Liver (tissue), 9 donors: ENCODE results near the gene SCRN1. TPM values are rescaled to one million over a fixed set of nuclear protein-coding genes. Genes with fewer than 3 reads are reported as not detected.

ENCODE experiments used
- DNase-seq: peaks from one replicate; pipeline ENCODE4 v3.0.0-alpha.2; 2017; ENCODE audit warnings: low spot score
- H3K27ac ChIP-seq, 2 donors: one replicate each; pipeline ENCODE4 v1.7.0; 2013; ENCODE audit warnings: inconsistent platforms in 2 of 2, low read length in 2 of 2, control low read depth in 1 of 2, low read depth in 1 of 2, mild to moderate bottlenecking in 1 of 2
- H3K27me3 ChIP-seq, 4 donors: one replicate each; pipeline versions ENCODE4 v1.6.1 to v1.7.0; 2013; ENCODE audit warnings: low read length in 3 of 4, inconsistent platforms in 1 of 4, mild to moderate bottlenecking in 1 of 4, moderate library complexity in 1 of 4; ENCODE audit not compliant: control insufficient read depth in 4 of 4, insufficient read depth in 4 of 4
- H3K36me3 ChIP-seq, 4 donors: one replicate each; pipeline versions ENCODE4 v1.6.1 to v1.7.0; 2013; ENCODE audit warnings: low read length in 3 of 4, mild to moderate bottlenecking in 3 of 4, low read depth in 1 of 4, moderate library complexity in 1 of 4; ENCODE audit not compliant: control insufficient read depth in 4 of 4, insufficient read depth in 3 of 4
- H3K4me1 ChIP-seq, 4 donors: one replicate each; pipeline versions ENCODE4 v1.6.1 to v1.7.0; 2013; ENCODE audit warnings: low read length in 3 of 4, mild to moderate bottlenecking in 3 of 4, moderate library complexity in 1 of 4; ENCODE audit not compliant: control insufficient read depth in 4 of 4, insufficient read depth in 4 of 4
- H3K4me3 ChIP-seq, 3 donors: one replicate each; pipeline versions ENCODE4 v1.6.1 to v1.7.0; 2013; ENCODE audit warnings: low read length in 3 of 3, control low read depth in 1 of 3, low read depth in 1 of 3, mild to moderate bottlenecking in 1 of 3
- H3K9ac ChIP-seq, 2 donors: one replicate each; pipeline ENCODE4 v1.7.0; 2013; ENCODE audit warnings: low read length in 2 of 2, mild to moderate bottlenecking in 2 of 2, moderate library complexity in 2 of 2, control low read depth in 1 of 2, low read depth in 1 of 2
- H3K9me3 ChIP-seq, 4 donors: one replicate each; pipeline versions ENCODE4 v1.6.1 to v1.7.0; 2013; ENCODE audit warnings: low read length in 3 of 4; ENCODE audit not compliant: control insufficient read depth in 4 of 4
- EGR1 ChIP-seq, 2 donors: IDR thresholded peaks; 2 replicates each; pipeline ENCODE4 v1.6.1; 2016 to 2018; ENCODE audit warnings: antibody characterized with exemption in 2 of 2, low read depth in 2 of 2
- FOXA1 ChIP-seq: IDR thresholded peaks from 2 replicates; pipeline ENCODE4 v1.6.1; 2016; ENCODE audit warnings: antibody characterized with exemption
- FOXA2 ChIP-seq: IDR thresholded peaks from 2 replicates; pipeline ENCODE4 v1.6.1; 2016; ENCODE audit warnings: antibody characterized with exemption
- GABPA ChIP-seq, 2 donors: IDR thresholded peaks in 1 of 2; conservative IDR thresholded peaks in 1 of 2; 2 replicates each; pipeline ENCODE4 v1.6.1; 2016; ENCODE audit warnings: antibody characterized with exemption in 2 of 2, mild to moderate bottlenecking in 1 of 2, moderate library complexity in 1 of 2
- HNF4A ChIP-seq, 2 donors: conservative IDR thresholded peaks; 2 replicates each; pipeline ENCODE4 v1.6.1; 2016; ENCODE audit warnings: antibody characterized with exemption in 2 of 2, mild to moderate bottlenecking in 2 of 2
- HNF4G ChIP-seq: IDR thresholded peaks from 2 replicates; pipeline ENCODE4 v1.6.1; 2016; ENCODE audit warnings: antibody characterized with exemption
- JUND ChIP-seq, 2 donors: IDR thresholded peaks; 2 replicates each; pipeline ENCODE4 v1.6.1; 2016; ENCODE audit warnings: antibody characterized with exemption in 2 of 2
- MAX ChIP-seq: IDR thresholded peaks from 2 replicates; pipeline ENCODE4 v1.6.1; 2016; ENCODE audit warnings: antibody characterized with exemption
- NR2F2 ChIP-seq: IDR thresholded peaks from 2 replicates; pipeline ENCODE4 v1.6.1; 2016; ENCODE audit warnings: antibody characterized with exemption
- RAD21 ChIP-seq, 2 donors: IDR thresholded peaks; 2 replicates each; pipeline ENCODE4 v1.6.1; 2016; ENCODE audit warnings: antibody characterized with exemption in 2 of 2, mild to moderate bottlenecking in 2 of 2
- RXRA ChIP-seq, 2 donors: IDR thresholded peaks; 2 replicates each; pipeline ENCODE4 v1.6.1; 2017 to 2018; ENCODE audit warnings: antibody characterized with exemption in 2 of 2, mild to moderate bottlenecking in 1 of 2
- SP1 ChIP-seq: IDR thresholded peaks from 2 replicates; pipeline ENCODE4 v1.6.1; 2018; ENCODE audit warnings: antibody characterized with exemption, mild to moderate bottlenecking
- TAF1 ChIP-seq: conservative IDR thresholded peaks from 2 replicates; pipeline ENCODE4 v1.6.1; 2016; ENCODE audit warnings: antibody characterized with exemption, mild to moderate bottlenecking
- YY1 ChIP-seq: IDR thresholded peaks from 2 replicates; pipeline ENCODE4 v1.6.1; 2016; ENCODE audit warnings: antibody characterized with exemption, mild to moderate bottlenecking
- ZBTB33 ChIP-seq: IDR thresholded peaks from 2 replicates; pipeline ENCODE4 v1.6.1; 2016; ENCODE audit warnings: antibody characterized with exemption
- WGBS: extraction: QIAGEN DNeasy Blood & Tissue Kit; methylation state at CpG from one replicate; pipeline ENCODE4 v1.1.7; 2013; 5-methylcytosine and 5-hydroxymethylcytosine counted together
- polyA plus RNA-seq, 2 donors: library from polyadenylated mRNA; stranded (reverse) in 1 of 2; unstranded in 1 of 2; fragments of 200-250 nt in 1 of 2; fragments of >200 nt in 1 of 2; fragmentation: Nextera tagmentation in 1 of 2; extraction: Ambion mirVana in 1 of 2; gene quantifications; one replicate each; pipeline versions ENCODE4 v1.2.1 to v1.2.3, GENCODE V29; 2013 to 2015
- total RNA-seq, 2 donors: library from RNA; depleted of rRNA; stranded (reverse); fragments of >200 nt; gene quantifications; one replicate each; pipeline ENCODE4 v1.2.3, GENCODE V29; 2014
- TF ChIP-seq, protein P1 (sequence below): IDR thresholded peaks from 2 replicates; pipeline ENCODE4 v1.6.1; 2016; ENCODE audit warnings: antibody characterized with exemption
- TF ChIP-seq, protein P2 (sequence below): fragments of 150-350 bp; IDR thresholded peaks from 2 replicates; pipeline ENCODE4 v1.5.1; 2017; ENCODE audit warnings: improper control_type of control experiment, low read depth, low read length; ENCODE audit not compliant: missing input control
- TF ChIP-seq, protein P3 (sequence below): IDR thresholded peaks from 2 replicates; pipeline ENCODE4 v1.6.1; 2016; ENCODE audit warnings: antibody characterized with exemption, mild to moderate bottlenecking
- donor health status: healthy.
- donor health status: healthy.
- donor health status: healthy.
- donor health status: healthy.
- donor health status: healthy.

Gene SCRN1
- total and polyA plus RNA-seq, 4 donors = 1.1 to 4.1 (median 2.0) TPM

- H3K9ac ChIP-seq = no peak overlapping the region
- H3K27me3 ChIP-seq = no peaks in the 10 kb centered on the region
- peaks cover 0 to 2% (median 0%) of the 10 kb centered on the region in 4 donors for H3K9me3 ChIP-seq
- 76% methylated on average over 2 of the region's 2 CpGs for WGBS
- H3K4me3 ChIP-seq = no peak overlapping the region
- H3K27ac ChIP-seq = no peak overlapping the region
- no peaks in the 10 kb centered on the region for H3K4me1 ChIP-seq
- TF ChIP-seq EGR1 (IDR thresholded peaks at IDR 0.05; ENCODE audit: low read depth in 2 of 2) = no peak
- TF ChIP-seq GABPA (IDR thresholded peaks at IDR 0.05 in 1 of 2, conservative IDR thresholded peaks at IDR 0.05 in 1 of 2) = no peak
- TF ChIP-seq, protein P1, sequence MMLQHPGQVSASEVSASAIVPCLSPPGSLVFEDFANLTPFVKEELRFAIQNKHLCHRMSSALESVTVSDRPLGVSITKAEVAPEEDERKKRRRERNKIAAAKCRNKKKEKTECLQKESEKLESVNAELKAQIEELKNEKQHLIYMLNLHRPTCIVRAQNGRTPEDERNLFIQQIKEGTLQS = no peak
- TF ChIP-seq RAD21 (IDR thresholded peaks at IDR 0.05) = no peak
- no peak for TF ChIP-seq FOXA2
- no peak for TF ChIP-seq HNF4G
- no peak for TF ChIP-seq FOXA1
- TF ChIP-seq, protein P2, sequence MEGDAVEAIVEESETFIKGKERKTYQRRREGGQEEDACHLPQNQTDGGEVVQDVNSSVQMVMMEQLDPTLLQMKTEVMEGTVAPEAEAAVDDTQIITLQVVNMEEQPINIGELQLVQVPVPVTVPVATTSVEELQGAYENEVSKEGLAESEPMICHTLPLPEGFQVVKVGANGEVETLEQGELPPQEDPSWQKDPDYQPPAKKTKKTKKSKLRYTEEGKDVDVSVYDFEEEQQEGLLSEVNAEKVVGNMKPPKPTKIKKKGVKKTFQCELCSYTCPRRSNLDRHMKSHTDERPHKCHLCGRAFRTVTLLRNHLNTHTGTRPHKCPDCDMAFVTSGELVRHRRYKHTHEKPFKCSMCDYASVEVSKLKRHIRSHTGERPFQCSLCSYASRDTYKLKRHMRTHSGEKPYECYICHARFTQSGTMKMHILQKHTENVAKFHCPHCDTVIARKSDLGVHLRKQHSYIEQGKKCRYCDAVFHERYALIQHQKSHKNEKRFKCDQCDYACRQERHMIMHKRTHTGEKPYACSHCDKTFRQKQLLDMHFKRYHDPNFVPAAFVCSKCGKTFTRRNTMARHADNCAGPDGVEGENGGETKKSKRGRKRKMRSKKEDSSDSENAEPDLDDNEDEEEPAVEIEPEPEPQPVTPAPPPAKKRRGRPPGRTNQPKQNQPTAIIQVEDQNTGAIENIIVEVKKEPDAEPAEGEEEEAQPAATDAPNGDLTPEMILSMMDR = no peak
- no peaks in the 10 kb centered on the region for H3K36me3 ChIP-seq
- DNase-seq = no peak
Observed at GRCh38 chr7:29948587-29948986, 41.0 kb downstream of the SCRN1 start.

DNA sequence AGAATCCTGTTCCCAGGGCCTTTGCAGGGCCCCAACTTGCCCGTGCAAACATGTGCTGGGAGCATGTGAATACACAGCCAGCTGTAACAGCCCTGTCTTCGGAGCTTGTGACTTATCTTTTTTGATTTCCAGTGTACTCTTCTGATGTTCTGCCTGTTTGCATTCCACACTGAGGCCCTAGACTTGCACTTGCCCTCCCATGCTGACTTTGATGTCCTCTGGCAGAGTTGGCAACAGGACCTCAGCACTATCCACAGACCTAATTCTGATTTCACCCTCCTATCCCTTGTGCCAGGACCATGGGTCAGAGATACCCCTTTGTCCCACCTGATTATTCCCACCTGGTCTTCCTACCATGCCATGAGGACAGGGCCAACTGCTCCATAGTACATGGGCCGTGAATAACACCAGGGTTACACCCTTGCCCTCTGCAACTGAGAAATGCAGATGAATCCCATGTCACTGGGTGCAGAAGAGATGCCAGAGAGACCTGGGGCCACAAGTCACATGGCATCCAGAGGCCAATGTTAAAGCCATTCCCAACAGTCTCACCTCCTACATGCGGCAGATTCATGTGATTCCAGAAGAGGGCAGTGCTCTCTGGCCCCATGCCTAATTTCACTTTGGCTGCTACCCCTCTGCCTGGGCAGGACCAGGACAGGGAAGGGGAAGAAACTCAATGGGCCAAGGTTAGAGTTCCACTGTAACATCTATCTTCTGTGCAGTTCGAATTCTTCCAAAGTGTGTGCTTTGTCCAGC lies 43.0 kb downstream of the SCRN1 start:
- Histone ChIP-seq H3K27me3 (no peaks in the 10 kb centered on the region), H3K4me3 (no peak overlapping the region), H3K36me3 (no peaks in the 10 kb centered on the region), H3K27ac (no peak overlapping the region), H3K4me1 (no peaks in the 10 kb centered on the region), H3K9me3 (peaks cover 0 to 2% (median 0%) of the 10 kb centered on the region in 4 donors), H3K9ac (no peak overlapping the region)
- TF ChIP-seq TAF1 = no peak
- no peak for TF ChIP-seq MAX
- no peak for TF ChIP-seq GABPA (IDR thresholded peaks at IDR 0.05 in 1 of 2, conservative IDR thresholded peaks at IDR 0.05 in 1 of 2)
- TF ChIP-seq FOXA1 = no peak
- TF ChIP-seq SP1 = no peak
- TF ChIP-seq, protein P2 = peak; percentile 40
- TF ChIP-seq RAD21 (IDR thresholded peaks at IDR 0.05) = peak; percentile 54 to 80
- TF ChIP-seq HNF4G = no peak
- TF ChIP-seq JUND (IDR thresholded peaks at IDR 0.05) = no peak
- TF ChIP-seq ZBTB33 = no peak
- no peak for TF ChIP-seq EGR1 (IDR thresholded peaks at IDR 0.05; ENCODE audit: low read depth in 2 of 2)
- TF ChIP-seq RXRA (IDR thresholded peaks at IDR 0.05) = no peak
- TF ChIP-seq FOXA2 = no peak
- TF ChIP-seq HNF4A (conservative IDR thresholded peaks at IDR 0.05) = no peak
- TF ChIP-seq, protein P3, sequence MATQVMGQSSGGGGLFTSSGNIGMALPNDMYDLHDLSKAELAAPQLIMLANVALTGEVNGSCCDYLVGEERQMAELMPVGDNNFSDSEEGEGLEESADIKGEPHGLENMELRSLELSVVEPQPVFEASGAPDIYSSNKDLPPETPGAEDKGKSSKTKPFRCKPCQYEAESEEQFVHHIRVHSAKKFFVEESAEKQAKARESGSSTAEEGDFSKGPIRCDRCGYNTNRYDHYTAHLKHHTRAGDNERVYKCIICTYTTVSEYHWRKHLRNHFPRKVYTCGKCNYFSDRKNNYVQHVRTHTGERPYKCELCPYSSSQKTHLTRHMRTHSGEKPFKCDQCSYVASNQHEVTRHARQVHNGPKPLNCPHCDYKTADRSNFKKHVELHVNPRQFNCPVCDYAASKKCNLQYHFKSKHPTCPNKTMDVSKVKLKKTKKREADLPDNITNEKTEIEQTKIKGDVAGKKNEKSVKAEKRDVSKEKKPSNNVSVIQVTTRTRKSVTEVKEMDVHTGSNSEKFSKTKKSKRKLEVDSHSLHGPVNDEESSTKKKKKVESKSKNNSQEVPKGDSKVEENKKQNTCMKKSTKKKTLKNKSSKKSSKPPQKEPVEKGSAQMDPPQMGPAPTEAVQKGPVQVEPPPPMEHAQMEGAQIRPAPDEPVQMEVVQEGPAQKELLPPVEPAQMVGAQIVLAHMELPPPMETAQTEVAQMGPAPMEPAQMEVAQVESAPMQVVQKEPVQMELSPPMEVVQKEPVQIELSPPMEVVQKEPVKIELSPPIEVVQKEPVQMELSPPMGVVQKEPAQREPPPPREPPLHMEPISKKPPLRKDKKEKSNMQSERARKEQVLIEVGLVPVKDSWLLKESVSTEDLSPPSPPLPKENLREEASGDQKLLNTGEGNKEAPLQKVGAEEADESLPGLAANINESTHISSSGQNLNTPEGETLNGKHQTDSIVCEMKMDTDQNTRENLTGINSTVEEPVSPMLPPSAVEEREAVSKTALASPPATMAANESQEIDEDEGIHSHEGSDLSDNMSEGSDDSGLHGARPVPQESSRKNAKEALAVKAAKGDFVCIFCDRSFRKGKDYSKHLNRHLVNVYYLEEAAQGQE = no peak
- no peak for TF ChIP-seq NR2F2
- no peak for TF ChIP-seq YY1
- TF ChIP-seq, protein P1 = no peak
- DNase-seq = no peak
- 76% methylated on average over 5 of the region's 5 CpGs for WGBS
